Inferior parietal cortex (tissue), 1 donor: Measurements from ENCODE around the gene SCN4A.
"Not testable (repeated sequence)": the region's sequence is repeated elsewhere in the genome, so short reads cannot be mapped to it uniquely, and the experiment has no call there.

Source experiments
- DNase-seq: peaks from one replicate; pipeline ENCODE4 v3.0.0-alpha.2; 2016; ENCODE audit errors: extremely low spot score

The SCN4A gene

GRCh38 chr17:63972796-63973195 lies at the start of gene SCN4A:
Gene SCN4A (minus strand): TSS chr17:63972918. CDS start chr17:63972841, 77 bp downstream.
- DNase-seq = no peak

DNA sequence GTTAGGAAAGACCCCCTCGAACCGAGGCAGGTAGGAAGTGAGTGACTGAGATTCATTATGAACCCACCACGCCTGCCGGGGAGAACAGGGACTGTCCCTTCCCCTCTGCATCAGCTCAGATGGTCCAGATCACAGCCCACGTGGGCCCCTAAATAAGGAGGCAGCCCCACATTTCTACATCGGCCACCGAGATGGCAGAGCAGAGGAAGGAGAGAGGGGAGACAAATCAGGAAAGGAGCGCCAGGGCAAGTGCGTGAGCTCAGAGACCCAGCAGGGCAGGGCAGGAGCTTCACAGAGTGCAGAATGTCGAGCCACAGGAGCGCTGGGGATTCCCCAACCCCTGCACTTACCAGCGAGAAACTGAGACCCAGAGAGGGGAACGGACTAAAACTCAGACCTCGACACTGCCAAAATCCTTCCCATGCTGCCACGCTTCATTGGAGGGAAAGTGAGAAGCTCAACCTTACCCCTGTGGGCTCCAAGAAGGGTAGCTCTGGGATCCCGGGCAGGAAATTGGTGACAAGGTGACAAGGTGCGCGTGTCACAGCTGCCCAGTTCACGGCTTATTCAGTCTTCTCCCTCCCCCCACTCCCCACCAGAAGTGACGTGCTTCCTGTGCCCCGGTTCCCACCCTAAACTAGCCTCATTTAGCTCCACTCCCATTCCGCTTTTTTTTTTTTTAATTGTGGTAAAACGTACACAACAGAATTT lies 47.5 kb upstream of the SCN4A start, which contains the start of gene ICAM2:
Gene ICAM2 (minus strand): TSS at position 578 of the 711 bp plus-strand sequence. CDS start 13,942 bp downstream, outside the sequence.
- no peak for DNase-seq

GRCh38 chr17:64019551-64019961 lies 46.8 kb upstream of the SCN4A start:
- not testable (repeated sequence) for DNase-seq

- no peak for DNase-seq
These were observed 44.8 kb upstream of the SCN4A start for GRCh38 chr17:64017381-64017980.

DNA sequence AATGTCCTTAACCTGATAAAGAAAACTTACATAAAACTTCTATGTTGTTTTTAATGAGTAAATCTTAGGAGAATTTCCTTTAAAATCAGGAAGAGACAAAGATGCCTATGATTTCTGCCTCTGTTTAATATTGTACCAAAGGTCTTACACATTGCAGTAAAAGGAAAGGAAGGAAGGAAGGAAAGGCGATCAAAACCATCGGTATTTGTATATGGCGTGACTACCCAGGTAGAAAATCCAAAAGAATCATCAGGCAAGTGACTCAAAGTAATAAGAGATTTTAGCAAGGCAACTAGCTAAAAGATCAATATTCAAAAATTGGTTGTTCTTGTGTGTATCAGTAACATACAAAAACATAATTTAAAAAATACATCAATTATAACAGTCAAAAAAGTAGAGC lies 44.3 kb upstream of the SCN4A start:
- DNase-seq = no peak

DNA sequence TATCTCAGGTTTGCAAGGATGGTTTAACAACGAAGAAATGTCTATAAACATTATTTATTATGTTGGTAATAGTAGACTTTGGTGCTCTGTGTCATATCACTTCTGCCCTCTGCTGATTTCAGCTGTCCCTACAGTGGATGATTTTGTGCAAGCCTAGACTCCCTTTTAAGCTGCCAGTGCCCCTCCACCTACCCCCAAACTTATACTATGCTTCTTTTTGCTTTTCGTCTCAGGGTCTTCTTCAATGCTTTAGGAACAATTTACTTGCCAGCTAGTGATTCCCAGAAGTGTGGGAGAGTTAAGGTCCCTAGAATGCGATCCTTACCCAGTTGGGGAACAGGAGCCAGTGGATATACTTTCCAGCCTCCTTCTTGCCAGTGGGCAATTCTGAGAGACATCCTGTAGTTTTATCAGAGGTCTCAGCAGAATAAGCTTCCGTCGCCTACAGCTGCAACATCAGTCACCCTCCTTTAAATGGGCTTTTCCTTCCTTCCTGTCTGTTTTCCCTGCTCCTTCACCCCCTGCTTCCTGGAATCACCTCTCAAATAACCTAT lies 43.6 kb upstream of the SCN4A start:
- no peak for DNase-seq

GRCh38 chr17:64015447-64015846 lies 42.7 kb upstream of the SCN4A start:
- DNase-seq = no peak

GRCh38 chr17:64009571-64010402 lies 37.1 kb upstream of the SCN4A start:
- DNase-seq = no peak

DNA sequence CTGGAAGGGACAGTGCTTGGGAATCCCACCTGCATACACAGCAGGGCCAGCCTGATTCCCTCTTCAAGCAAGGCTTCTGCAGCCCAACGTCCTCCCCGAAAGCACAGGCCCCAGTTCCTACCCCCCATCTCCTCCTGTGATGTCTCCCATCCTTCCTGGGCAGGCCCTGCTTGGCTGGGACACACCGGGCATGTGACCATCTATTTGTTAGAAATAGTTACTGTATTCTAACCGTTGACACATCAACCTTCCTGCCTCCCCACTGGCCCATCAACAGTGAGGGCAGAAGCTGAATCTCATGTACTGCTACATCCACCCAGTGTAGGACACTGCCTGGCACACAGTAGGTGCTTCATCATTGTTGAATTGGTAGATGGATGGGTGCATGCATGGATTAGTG lies 36.1 kb upstream of the SCN4A start:
- no peak for DNase-seq

DNA sequence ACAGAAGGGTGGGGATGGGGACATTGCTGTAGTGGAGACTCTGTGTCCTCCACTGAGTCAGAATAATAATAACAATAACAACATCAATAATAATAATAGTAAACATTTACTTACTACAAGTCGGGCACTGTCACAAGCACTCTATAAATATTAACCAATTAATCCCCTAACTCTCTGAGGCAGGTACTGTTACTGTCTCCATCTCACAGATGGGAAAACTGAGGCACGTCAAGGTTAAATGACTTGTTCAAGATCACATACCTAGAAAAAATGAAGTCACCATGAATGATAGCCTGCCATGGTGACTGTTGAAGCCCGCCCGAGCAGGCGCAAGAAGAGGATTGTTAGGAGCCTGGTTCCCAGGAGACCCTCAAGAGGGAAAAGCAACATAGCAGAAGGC lies 35.6 kb upstream of the SCN4A start:
- no peak for DNase-seq

DNA sequence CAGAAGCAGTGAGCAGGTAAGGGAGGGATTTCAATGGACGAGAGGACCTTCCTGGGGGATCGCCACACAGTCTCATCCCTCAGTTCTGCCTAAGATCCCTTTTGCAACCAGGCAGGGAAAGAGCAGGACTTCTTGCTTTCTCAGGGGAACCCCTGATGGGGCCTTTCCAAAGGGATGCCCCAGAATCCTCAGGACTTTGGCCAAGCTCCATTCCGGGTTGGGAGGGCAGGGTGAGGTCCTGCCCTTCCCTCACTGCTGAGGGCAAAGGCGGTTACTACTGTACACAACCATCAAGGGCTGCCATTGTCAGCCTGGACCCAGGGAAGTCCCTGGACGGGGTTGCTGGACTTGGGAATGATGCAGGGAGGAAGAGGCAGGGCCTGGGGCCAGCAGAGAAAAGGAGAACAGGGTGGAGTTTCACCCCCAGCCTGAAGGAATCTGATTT lies 35.1 kb upstream of the SCN4A start:
- no peak for DNase-seq

- DNase-seq = not testable (repeated sequence)
These were observed 34.5 kb upstream of the SCN4A start for GRCh38 chr17:64007089-64007837.

- peak; percentile 25 for DNase-seq
These were observed 33.8 kb upstream of the SCN4A start for GRCh38 chr17:64006361-64007088.

- no peak for DNase-seq
These were observed 33.0 kb upstream of the SCN4A start for GRCh38 chr17:64005734-64006167.

GRCh38 chr17:64004903-64005733 lies 32.4 kb upstream of the SCN4A start:
- no peak for DNase-seq

DNA sequence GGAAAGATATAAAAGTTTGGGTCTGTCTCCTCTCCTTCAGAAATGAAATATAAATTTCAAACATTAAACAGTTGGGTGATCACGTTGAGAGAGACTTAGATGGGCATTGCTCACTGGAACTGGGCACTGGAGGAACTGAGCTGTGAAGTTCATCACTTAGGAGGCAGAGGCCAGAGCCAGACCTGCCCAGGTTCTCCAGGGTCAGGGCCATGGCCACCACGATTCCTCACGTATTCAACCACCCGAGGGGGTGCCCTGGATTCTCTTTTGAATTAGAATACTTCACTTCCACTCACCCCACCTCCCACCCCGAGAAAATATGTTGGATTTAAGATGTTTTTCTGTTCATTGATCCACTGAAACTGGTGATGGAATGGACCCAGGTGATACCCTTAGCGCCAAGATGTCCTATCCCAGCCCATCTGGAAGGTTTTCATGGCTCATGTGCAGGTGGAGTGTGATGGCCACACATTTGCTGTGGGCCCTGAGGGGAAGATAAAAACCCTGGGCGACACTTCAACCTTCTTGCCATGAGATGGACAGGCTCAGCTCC lies 31.6 kb upstream of the SCN4A start:
- no peak for DNase-seq

GRCh38 chr17:64003526-64004121 lies 30.9 kb upstream of the SCN4A start:
- DNase-seq = no peak

DNA sequence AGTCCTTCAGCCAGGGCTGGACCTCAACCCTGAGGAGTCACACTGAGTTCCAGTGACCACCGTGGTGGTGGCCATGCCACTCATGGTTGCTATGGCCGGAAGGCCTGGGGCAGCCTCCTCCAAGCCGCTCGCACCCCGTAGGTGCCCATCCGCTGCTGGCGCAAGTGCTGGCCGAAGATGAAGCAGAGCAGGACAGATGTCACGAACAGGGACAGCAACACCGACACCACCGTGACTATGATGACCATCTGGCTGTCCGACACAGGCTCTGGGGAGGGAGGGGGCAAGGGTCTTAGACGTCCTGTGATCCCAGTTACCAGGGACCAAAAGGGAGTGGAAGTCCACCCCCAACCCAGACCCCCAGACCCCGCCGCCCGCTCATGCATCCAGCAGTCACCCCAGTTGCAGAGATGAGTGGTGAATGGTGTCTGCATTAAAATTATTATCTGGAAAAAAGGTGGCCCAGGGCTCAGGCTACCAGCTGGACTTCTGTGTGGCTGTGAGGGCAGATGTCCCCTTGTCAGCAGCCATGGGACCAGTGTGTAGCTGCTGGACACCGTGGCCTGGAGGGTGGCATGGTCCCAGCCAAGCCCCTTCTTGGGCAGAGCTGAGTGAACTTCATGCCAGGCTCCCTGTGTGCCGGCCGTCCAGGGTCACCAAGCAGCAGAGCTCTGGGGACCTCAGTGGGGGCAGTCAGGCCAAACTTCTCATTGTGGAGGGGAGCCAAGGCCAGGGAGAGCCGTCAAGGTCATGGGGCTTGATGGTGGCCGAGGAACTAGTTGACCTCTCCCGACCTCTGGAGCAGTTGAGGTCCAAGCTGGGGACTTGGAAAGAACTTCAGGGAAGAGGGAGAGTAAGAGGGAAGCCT lies 30.2 kb upstream of the SCN4A start:
- no peak for DNase-seq
